ENCODE data around the gene ANKEF1.

Gene ANKEF1

DNA sequence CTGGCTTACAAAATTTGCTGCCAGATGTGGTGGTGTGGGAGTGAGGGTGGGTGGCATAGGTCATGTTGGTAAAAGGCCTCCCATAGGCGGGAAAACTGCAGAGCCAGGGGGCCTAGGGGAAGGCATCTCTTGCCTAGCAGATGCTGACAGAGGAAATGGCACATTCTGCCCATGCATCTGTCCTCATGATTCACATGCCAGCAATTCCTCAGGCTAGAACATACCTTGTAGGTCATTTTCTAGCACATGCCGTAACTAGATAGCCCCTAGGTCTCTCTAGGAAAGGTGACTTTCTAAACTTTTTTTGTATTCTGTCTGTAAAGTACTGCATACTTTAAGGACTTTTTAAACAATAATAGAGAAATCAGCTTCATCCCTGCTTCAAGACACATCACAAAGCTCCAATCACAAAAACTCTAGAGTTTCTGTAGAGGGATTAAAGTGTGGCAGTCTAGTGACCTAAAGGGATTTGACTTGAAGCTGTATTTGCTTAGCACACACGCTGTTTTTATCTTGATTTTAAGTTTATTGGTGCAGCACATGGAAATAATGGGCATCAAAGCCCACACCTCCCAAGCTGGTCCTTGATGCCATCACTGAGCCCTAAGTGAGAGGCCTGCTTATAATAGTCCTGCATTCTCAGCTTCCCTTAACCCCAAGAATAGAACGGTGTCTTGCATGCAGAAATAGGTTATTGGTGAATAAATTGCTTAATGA lies 55.2 kb downstream of the ANKEF1 start:
- H3K27ac ChIP-seq: no peak overlapping the region
- TF ChIP-seq, protein P1, sequence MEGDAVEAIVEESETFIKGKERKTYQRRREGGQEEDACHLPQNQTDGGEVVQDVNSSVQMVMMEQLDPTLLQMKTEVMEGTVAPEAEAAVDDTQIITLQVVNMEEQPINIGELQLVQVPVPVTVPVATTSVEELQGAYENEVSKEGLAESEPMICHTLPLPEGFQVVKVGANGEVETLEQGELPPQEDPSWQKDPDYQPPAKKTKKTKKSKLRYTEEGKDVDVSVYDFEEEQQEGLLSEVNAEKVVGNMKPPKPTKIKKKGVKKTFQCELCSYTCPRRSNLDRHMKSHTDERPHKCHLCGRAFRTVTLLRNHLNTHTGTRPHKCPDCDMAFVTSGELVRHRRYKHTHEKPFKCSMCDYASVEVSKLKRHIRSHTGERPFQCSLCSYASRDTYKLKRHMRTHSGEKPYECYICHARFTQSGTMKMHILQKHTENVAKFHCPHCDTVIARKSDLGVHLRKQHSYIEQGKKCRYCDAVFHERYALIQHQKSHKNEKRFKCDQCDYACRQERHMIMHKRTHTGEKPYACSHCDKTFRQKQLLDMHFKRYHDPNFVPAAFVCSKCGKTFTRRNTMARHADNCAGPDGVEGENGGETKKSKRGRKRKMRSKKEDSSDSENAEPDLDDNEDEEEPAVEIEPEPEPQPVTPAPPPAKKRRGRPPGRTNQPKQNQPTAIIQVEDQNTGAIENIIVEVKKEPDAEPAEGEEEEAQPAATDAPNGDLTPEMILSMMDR (IDR thresholded peaks at IDR 0.05): no peak
- TF ChIP-seq ZFX (IDR thresholded peaks at IDR 0.05; ENCODE audit: borderline replicate concordance): no peak

DNA sequence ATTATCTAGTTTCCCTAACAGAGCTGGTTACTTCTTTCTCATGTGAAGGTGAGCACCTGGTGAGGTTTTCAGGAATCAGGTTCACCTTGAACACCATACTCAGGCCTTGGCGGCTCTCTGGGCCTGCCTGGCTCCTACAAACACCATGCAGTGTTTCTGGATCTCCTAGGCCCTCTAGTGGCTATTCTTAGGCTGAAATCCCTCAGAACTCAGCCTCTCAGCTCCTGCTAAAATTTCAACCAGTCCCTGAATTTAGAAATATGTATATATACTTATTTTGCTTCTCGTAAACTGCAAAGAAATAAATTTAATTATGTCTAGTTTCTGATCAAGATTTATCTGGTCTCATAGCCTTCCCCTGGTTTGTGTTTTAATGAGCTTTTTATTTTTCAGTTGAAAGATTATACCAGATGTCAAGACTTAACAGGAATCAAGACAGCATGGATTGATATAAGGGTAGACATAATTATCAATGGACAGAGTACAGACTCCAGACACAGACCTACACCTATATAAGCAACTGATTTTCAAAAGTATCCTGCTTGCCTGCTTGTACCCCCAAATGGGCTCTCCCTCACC lies 55.9 kb downstream of the ANKEF1 start:
- TF ChIP-seq, protein P1 (IDR thresholded peaks at IDR 0.05): peak; percentile 82
- TF ChIP-seq ZFX (IDR thresholded peaks at IDR 0.05; ENCODE audit: borderline replicate concordance): no peak
- H3K27ac ChIP-seq: no peak overlapping the region

DNA sequence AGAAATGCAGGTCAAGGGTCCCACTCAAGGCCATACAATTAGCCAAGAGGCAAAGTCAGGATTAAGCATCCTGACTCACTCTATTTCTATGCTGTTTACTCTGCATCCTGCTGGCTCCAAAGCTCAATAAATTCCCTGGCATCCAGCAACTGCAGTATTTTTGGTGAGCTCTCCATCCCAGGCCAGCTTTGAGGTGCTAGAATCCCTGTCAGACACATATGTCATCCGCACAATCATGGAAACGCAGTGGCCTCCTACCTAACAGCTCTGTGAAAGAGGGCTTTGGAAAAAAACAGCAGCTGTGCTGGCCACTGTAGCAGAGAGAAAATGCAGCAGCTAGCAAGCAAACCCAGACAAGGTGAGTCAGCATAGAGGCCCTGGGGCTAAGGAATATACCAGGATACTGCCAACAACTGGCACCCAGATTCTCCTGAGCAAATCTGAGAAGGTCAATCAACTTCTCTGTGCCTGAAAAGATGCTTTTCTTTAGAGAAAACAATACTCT lies 58.4 kb downstream of the ANKEF1 start:
- H3K27ac ChIP-seq: no peak overlapping the region
- TF ChIP-seq, protein P1 (IDR thresholded peaks at IDR 0.05): no peak
- no peak for TF ChIP-seq ZFX (IDR thresholded peaks at IDR 0.05; ENCODE audit: borderline replicate concordance)

DNA sequence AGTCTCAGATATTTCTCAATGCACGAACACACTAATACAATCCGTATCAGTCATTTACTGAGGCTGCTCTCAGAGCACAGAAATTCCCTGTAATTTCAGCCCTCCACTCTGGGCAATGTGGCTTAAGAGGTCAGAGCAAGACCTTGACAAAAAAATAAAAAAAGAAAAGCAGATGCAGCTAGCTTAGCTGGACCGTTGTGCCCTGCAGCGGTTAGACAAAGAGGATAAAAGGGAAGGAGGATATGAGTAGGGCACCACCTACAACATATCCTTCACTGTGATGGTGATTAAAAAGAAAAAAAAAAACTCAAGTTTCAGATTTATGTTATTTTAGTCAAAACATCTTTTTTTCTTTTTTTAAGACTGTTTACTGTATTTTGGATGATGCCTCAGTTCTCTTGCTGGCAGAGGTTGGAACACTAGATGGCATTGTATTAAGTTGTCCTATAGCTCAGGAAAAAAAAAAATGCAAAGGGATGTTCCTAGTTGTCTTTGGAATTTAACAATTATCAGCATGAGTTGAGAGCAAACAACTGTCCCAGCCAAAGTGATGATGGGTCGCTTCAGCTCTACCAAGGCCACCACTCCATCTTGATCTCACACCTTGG lies 59.9 kb downstream of the ANKEF1 start:
- no peak overlapping the region for H3K27ac ChIP-seq
- TF ChIP-seq, protein P1 (IDR thresholded peaks at IDR 0.05): no peak
- TF ChIP-seq ZFX (IDR thresholded peaks at IDR 0.05; ENCODE audit: borderline replicate concordance): no peak

DNA sequence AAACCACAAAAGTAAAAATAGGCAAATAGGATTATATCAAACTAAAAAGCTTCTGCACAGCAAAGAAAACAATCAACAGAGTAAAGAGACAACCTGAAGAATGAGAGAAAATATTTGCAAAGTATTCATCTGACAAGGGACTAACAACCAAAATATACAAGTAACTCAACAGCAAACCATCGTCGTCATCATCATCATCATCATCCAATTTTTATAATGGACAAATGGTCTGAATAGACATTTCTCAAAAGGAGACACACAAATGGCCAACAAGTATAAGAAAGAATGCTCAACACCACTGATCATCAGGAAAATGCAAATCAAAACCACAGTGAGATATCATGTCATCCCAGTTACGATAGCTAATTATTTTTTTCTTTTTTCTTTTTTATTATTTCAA lies 62.0 kb downstream of the ANKEF1 start:
- no peak for TF ChIP-seq ZFX (IDR thresholded peaks at IDR 0.05; ENCODE audit: borderline replicate concordance)
- TF ChIP-seq, protein P1 (IDR thresholded peaks at IDR 0.05): no peak
- no peak overlapping the region for H3K27ac ChIP-seq

DNA sequence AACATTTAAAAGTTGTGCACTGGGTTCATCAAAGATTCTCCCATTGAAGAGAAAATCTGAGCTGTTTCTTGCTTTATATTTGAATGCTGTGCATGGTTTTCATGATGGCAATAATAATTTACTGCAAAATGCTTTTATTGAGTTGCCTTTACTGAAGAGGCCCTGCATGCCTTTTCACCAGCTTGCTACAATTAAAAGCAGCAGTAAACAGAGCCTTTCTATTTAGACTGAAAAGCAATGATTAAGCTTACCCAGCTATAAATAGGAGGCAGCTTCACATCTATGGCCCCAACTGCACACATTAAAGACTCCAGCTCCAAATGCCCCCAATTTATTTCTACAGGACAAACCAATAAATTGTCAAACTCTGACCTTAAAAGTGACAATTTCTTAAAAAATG lies 70.3 kb downstream of the ANKEF1 start:
- TF ChIP-seq ZFX (IDR thresholded peaks at IDR 0.05; ENCODE audit: borderline replicate concordance): no peak
- TF ChIP-seq, protein P1 (IDR thresholded peaks at IDR 0.05): no peak
- no peak overlapping the region for H3K27ac ChIP-seq

All from 22Rv1 (cell line).